Activated CD8-positive, alpha-beta memory T cell treated with anti-CD3 and anti-CD28 coated beads for 1 hour (primary cell): ENCODE measurements around the gene ARF1.

Experiments used
- DNase-seq, 2 donors: peaks; one replicate each; pipeline ENCODE4 v3.0.0-alpha.2; 2020; ENCODE audit warnings: low read depth in 1 of 2; ENCODE audit errors: extremely low read depth in 1 of 2

ARF1 gene

DNA sequence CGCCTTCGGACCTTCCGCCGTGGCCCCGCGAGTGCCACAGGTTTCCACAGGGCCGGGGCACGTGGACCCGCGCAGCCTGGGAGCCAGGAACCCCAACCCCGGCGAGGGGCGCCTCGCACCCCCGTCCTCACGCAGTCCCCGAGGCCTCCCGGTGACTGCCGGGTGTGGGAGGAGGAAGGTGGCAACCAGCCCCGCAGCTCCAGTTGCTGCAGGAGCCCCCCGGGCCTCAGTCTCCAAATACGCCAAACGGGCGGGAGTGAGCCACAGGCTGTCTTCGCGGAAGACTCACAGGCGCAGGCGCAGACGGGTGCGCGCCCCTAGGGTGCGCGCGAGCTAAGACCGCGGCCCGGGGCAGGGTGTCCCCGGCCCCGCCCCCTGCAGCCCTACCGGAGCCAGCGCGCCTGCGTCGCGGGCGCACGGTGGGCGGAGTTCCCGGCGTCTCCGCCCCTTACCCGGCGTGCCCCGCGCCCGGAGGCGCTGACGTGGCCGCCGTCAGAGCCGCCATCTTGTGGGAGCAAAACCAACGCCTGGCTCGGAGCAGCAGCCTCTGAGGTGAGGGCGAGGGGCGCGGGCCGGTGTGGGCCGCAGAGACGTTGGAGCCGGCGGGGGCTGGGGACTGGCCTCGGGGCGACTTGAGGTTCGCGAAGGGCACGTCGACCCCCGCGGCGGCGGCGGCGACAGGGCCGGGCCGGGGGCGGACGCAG lies at the start of gene ARF1:
TSS of gene ARF1 (plus strand) at position 495 of the 704 bp plus-strand sequence. CDS start 14,407 bp downstream, outside the sequence.
- peak; percentile 76 to 92 for DNase-seq

DNA sequence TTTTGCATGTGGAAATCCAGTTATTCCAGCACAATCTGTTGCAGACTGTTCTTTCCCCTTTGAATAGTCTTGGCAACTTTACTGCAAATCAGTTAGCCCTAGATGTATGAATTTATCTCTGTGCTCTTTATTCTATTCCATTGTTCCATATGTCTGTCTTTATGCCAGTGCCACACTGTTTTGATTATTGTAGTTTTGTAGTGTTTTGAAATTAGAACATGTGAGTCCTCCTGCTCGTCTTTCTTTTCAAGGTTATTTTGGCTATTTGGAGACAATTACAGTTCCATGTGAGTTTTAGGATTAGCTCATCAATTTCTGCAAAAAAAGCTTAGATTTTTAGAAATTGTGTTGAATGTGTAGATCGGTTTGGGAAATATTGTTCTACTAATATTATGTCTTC lies 49.1 kb upstream of the ARF1 start:
- no peak for DNase-seq

DNA sequence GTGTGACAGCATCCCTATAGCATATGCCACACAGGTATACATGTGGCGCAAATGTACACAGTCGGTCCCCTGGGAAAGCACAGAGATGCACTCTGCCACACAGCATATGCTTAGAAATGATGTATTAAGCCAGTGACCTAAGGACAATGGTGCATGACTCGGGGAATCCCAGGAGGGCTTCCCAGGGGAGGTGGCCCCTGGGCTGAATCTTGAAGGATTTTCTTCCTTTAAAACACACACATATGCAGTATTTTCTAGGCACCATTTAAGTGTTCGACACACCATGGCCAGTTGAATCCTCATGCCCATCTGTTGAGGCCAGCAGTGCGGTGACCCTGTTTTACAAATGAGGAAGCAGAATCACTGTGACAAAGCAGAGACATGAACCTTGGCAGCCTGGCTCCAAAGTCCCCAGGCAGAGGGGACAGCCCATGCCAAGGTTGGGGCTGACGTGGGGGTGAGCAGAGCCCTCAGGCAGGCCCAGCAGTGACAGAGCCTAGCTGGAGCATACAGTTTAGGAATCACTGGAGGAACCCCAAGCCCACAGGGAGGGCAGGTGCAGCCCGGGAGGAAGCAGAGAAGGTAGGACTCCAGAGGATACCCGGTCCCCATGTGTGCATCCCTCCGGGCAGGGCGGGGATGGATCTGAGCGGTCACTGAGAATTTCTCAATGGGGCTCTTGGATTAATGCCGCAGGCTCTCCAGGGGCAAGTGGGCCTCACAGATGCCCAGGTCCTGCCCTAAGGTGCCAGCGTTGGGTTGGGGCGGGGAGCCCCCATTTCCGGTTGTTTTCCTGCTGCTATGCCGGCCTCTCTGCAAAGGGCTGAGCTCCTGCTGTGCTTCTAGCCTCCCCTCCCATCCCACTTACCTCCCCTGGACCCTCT lies 47.3 kb upstream of the ARF1 start:
- DNase-seq, result no peak

DNA sequence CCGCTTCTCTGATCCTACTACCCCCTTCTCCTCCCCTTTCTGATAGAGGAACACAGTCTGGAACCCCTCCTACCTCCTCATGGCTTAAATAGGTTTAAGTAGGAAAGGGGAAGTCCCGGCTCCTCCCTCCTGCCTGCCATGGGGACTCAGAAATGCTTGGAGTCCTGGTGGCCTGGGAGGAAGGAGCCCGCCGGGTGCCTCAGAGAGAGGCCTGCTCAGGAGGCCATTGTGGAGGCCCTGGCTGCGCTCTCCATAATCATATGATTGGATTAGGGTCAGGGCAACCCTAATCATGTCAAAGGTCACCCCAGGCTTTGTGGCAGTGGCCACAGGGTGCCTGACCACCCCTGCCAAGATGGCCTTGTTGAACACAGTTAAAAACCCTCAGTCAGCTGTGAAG lies 46.7 kb upstream of the ARF1 start:
- DNase-seq, result no peak

DNA sequence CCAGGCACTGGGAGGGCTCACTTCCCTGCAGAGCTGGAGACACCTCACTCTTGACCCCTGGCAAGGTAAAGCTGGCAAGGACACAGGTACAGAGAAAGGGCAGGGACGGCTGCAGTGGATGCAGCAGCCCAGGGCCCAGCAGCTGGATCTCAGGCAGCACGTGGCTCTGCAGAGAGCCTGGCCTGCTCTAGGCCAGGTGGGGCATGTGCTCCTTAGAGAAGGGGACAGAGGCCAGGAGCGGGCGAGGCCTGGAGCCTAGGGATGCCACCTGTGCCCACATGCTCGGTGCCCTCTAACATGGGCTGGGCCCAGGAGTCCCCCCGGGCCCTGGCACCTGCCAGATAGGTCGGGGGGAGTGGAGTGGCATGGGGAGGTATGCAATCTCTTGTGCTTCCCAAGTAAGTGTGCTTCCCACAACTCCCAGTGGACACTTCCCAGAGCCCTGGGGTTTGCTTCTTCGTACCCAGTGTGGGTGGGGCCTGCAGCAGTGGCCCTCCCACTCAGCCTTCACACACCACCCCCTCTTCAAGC lies 45.7 kb upstream of the ARF1 start:
- no peak for DNase-seq

DNA sequence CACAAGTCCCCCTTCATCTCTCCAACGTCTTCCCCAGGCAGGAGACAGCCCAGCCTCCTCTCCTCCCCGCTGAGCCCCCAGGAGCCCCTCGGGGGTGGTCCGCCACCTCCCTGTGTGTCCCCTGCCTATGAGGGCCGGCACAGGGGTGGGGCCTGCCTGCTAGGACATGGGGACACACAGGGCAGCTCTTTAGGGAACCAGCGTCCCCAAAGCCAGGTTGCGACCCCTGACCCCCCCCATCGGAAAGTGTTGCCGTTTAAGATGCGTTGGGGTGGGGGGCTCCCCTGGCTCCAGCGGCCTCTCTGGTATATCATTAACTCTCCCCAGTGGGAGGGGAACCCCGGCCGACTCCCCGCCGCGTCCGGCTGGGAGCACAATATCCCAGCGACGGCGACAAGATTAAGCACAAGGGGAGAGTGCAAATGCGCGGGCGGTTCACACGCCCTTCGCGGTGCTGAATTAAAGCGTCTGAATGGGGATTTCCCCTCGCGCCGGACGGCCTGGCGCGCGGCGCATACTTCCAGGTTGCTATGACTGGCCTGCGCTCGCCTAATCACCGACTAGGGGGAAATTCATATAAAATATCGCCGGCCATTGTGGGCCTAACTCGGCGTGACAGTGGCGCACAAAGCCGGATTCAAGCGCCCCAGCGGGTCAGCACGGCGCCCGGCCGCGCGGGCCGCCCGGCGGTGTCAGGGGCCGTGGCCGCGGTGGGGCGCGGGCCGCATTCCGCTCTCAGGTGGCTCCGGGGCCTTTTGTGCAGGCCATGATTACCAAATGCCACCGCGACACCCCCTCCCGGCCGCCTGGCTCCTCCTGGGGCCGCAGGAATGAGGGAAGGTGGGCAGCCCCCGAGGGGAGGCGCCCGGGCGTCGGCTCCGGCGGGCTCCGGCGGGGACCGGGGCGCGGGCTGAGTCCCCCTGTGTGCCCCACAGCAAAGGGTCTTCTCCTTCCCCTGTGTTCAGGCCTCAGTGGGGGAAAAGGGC lies 44.8 kb upstream of the ARF1 start:
- no peak for DNase-seq

DNA sequence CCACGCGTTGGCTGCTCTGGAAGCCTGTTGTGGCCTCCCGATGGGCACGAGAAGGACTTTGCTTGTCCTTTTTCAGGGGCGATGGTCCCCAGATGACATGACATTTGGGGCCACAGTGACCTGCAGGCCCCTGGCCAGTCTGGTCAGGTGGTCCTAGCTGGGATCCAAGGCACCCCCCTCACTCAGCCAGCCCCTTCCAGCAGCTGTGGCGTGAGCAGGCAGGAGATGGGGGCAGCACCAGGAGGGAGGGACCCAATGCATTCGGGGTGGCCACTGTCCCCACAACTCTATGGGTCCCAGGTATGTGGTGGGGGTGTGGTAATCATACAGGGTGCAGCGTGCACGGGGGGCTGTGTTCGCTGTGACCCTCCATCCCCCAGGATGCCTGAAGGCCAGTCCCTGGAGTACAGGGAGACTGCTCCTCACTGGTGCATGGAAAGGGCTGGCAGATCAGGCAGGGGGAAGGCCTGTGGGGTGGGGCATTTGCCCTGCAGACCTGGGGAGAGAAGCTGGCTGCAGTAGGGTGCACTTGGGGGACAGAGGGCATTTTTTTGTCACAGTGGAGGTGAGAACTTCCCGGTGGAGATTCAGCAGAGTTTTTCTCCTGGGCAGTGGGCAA lies 44.0 kb upstream of the ARF1 start:
- no peak for DNase-seq

DNA sequence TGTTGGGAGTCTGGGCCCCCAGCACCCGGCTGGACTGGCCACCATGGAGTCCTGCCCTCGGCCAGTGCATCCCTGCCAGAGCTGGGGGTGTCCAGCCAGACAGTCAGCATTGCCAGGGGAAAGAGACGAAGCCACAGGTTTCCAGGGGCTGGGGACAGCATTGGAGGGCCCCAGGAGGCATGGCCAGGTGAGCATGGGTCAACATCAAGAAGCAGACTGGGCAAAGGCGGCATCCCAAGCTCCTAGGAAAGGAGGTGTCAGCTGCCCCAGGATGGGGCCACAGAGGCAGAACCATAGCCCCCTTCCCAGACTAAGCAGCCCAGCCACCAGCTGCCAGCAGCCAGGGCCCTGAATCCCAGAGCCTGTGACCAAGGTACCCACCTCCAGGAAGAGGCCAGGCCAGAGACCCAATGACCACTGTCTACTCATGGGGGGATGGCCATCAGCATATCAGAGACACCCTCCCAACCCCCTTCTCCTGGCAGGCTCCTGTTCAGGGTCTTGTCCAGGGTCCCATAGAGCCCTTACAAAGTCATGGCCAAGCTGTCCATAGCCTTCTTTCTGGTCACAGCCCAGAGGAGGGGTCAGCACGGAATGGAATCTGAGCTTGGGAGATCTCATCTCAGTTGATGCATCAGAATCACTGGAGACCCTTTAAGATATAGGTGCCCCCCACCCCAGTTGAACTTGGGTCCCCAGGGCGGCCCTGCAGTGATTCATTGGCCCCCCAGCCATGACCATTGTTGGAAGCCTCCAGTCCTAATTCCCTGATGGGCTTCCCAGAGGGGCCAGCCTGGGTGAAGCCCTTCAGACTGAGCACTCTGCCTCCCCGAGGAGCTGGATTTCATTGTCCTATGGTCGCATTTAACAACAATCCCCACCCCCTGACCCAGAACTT lies 43.3 kb upstream of the ARF1 start:
- no peak for DNase-seq

DNA sequence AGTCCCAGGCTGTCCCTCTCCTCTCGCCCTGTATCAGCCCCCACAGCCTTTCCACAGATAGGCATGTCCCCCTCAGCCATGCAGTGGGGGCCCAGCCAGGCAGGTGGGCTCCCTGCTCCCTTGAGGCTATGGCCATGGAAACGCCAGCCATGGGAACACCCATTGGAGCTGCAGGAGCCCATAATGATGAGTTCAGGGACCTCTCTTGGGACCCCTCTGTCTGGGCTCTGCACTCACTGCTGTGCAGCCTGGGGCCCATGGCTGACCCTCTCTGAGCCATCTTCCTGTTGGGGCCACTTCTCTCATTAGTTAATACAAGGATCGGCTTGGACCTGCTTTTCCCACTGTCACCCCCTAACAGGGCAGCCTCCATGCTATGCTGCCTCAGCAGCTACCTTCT lies 42.5 kb upstream of the ARF1 start:
- no peak for DNase-seq

DNA sequence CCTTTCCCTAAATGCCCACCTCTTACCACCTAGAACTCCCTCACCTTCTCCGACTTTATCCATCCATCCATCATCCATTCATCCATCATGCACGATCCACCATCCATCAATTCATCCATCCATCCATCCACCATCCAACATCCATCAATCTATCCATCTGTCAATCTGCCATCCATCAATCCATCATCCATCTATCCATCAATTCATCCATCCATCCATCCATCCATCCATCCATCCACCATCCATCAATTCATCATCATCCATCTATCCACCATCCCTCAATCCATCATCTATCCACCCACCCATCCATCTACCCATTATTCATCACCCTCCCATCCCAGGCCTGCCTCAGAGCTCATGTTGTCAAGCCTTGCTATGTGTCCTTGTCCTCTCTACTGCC lies 41.2 kb upstream of the ARF1 start:
- no peak for DNase-seq

DNA sequence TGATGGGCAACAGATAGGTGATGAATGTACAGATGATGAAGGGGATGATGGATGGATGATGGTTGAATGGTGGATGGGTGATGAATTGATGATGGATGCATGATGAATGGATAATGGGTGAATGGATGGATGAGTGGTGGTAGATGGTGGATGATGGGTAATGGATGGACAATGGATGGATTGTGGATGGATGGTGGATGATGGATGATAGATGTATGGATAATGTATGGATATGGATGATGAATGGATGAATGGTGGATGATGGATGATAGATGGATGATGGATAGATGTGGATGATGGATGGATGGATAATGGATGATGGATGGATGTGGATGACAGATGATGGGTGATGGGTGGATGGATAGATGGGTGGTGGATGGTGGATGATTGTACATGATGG lies 40.0 kb upstream of the ARF1 start:
- no peak for DNase-seq

DNA sequence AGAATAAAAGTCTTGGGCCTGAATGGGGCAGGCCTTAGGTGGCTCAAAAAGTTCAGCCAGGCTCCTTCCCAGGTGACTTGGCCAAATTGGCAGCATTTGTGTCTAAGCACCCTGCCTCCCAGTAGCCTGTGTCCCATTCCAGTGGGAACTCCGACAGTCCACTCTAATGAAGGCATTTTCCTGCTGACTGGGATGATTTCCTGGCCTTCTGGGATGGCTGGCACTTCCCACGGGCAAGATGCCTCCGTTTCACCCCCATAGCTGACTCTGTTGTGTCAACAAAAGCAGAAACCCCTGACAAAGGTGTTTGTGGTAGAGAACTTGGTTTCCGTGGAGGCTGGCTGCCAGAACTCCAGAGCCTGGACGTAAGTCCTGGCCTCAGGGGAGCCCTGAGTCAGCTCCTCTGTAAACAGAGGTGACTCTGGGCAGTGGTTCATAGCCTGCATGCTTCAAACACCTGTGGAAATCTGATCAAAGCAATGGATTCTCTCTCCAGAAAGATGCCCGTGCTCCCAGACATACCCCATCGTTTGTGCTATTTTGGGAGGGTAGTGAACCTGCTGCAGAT lies 39.1 kb upstream of the ARF1 start:
- no peak for DNase-seq

DNA sequence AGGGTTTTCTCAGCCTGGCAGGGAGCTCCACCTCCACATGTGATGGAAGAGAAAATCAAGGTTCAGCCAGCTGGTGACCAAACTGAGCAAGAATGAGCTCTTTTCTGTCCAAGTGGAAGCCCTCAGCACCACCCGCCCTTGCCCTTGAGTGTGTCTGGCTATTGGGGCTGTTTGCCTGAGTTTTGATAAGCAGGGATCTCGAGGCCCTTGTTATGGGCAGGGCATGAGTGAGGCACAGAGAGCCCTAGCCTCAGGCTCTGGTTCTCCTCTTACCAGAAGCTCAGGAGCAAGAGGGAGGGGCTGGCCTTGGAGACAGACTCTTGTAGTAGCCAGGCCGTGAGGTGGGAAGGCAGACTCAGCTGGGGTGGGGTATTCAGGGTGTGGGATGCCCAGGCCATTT lies 37.5 kb upstream of the ARF1 start:
- no peak for DNase-seq

DNA sequence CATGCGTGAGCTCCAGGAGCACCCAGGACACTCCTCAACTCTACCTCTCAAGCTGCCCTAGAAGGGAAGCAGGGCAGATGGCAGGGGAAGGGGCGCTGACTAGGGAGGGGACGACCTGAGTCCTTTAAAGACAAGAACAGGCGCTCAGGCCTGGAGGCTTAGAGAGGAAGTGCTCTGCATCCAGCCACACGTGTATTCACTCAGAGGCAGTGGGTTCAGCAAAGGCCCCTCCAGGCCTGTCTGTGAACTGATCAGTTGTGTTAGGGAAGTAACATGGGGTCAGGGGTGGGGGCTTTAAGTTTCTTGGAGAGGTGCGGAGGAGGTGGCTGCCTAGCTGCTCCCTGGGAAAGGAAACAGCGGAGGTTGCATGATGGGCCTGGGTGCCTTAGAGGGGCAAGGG lies 37.1 kb upstream of the ARF1 start:
- no peak for DNase-seq

DNA sequence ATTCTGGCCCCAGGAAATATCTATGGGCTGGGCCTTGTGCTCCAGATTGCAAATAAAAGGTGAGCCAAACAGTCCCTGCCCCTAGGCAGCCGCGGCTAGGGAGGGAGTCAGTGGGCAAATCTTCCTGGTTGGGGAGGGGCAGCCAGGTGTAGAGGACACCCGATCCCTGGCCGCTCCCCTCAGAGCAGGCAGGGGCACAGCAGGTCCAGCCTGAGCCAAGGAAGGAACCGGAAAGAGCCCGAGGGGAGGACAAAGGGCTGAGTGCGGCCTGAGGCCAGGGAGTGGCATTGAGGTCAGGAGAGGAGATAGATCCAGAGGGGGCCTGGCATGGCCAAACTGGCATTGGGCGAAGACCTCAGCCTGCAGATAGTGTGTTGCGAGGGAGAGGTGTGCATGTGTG lies 36.6 kb upstream of the ARF1 start:
- DNase-seq, result no peak

DNA sequence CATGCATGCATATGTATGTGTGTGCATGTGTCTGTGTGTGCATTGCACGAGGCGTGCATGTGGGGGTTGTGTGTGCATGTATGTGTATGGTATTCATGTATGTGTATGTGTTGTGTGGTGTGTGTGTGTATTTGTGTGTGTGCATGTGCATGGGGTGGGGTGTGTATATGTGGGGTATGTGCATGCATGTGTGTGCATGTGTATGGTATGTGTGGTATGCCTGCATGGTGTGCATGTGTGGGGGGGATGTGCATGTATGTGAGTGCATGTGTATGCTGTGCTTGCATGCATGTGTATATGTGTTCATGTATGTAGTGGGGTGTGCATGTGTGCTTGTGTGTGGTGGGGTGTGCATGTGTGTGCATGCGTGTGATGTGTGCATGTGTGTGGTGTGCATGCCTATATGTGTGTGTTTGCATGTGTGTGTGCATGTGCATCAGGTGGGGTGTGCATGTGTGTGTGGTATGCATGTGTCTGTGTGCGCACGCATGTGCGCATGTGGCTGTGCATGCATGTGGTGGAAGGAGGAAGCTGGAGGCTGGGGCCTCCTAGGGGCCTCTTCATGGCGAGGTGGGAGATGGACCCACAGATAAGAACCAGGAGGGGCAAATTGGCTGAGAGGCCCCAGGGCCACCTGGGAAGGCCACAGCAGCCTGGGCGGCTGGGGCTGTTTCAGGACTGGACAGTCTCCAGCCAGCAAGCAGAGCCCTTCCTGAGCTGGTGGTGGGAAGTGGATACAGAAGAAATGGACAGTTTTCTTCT lies 35.9 kb upstream of the ARF1 start:
- no peak for DNase-seq

DNA sequence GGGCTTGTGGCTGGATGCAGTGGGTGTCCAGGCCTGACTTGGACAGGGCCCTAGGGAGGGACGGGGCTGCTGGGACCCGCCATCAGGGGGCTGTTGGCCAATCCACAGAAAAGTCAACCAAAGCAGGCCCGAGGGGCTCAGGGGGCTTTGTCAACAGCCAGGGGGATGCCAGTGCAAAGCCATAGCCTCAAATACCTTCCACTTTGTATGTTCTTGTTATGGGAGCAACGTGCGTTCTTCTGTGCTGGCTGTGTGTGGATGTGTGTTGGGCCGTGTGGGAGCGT lies 35.4 kb upstream of the ARF1 start:
- DNase-seq, result no peak

DNA sequence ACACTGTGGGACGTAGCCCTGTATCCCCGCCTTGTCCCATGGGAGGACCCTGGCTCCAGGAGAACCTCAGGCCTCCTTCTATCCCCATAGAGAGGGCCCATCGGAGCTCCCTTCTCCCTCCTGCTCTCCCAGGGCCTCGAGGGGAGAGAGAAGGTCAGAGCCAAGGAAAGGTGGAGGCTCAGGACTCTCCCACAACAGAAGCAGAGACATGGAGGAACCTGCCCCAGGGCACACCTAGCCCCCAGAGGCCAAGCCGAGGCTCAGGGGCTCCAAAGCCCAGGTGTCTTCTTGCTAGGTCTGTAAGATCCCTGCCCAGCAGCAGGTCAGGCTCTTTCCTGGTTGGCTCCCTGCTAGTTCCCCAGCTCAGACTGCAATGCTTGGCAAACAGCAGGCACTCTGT lies 34.4 kb upstream of the ARF1 start:
- DNase-seq, result no peak
